HepG2 (cell line): ENCODE results near the gene SLC7A4.

Source experiments
- RAD21 ChIP-seq: fragments of 450-650 bp; formaldehyde crosslinking; IDR thresholded peaks from 2 replicates; pipeline ENCODE4 v1.5.0; 2020; ENCODE audit warnings: mild to moderate bottlenecking
- TF ChIP-seq, protein P1 (sequence below): sonication (generic); formaldehyde crosslinking; IDR thresholded peaks from 2 replicates; pipeline ENCODE4 v1.5.0; 2020; ENCODE audit warnings: mild to moderate bottlenecking, missing genetic modification reagents, moderate library complexity
- TF ChIP-seq, protein P2 (sequence below): fragments of 450-650 bp; IDR thresholded peaks from 2 replicates; pipeline ENCODE4 v1.6.1; 2017; ENCODE audit warnings: mild to moderate bottlenecking
- TF ChIP-seq, protein P3 (sequence below): conservative IDR thresholded peaks from 2 replicates; pipeline ENCODE4 v1.6.1; 2018; ENCODE audit warnings: missing genetic modification reagents

DNA sequence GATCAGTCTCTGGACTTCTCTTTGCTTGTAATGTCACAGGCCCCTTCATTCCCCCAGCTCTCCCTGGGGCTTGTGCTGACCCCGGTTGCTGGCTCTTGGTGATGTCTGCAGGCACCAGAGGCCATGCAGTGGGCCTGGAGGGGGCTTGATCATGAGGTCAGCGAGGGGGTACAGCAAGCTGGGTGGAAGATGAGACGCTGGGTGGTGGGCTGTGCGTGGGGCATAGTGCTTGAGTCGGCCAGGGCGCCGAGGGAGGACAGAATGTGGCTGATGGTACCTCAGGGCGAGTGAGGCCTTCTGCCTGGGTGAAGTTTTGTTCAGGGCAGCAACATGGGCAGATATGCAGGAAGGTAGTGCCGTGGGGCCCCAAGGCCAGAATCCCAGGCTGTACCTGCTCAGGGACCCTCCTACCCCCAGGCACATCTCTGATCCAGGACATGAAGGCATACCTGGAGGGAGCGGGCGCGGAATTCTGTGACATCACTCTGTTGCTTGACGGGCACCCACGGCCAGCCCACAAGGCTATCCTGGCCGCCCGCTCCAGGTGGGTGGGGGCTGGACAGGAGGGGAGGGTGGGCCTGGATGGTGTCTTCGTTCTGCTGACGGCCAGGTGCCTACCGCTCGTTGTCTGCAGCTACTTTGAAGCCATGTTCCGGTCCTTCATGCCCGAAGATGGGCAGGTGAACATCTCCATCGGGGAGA is 36.9 kb downstream of the SLC7A4 start:
- TF ChIP-seq RAD21 (CRISPR knock-in tag): no peak
- TF ChIP-seq, protein P1, sequence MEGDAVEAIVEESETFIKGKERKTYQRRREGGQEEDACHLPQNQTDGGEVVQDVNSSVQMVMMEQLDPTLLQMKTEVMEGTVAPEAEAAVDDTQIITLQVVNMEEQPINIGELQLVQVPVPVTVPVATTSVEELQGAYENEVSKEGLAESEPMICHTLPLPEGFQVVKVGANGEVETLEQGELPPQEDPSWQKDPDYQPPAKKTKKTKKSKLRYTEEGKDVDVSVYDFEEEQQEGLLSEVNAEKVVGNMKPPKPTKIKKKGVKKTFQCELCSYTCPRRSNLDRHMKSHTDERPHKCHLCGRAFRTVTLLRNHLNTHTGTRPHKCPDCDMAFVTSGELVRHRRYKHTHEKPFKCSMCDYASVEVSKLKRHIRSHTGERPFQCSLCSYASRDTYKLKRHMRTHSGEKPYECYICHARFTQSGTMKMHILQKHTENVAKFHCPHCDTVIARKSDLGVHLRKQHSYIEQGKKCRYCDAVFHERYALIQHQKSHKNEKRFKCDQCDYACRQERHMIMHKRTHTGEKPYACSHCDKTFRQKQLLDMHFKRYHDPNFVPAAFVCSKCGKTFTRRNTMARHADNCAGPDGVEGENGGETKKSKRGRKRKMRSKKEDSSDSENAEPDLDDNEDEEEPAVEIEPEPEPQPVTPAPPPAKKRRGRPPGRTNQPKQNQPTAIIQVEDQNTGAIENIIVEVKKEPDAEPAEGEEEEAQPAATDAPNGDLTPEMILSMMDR (CRISPR knock-in tag): no peak
- TF ChIP-seq, protein P2, sequence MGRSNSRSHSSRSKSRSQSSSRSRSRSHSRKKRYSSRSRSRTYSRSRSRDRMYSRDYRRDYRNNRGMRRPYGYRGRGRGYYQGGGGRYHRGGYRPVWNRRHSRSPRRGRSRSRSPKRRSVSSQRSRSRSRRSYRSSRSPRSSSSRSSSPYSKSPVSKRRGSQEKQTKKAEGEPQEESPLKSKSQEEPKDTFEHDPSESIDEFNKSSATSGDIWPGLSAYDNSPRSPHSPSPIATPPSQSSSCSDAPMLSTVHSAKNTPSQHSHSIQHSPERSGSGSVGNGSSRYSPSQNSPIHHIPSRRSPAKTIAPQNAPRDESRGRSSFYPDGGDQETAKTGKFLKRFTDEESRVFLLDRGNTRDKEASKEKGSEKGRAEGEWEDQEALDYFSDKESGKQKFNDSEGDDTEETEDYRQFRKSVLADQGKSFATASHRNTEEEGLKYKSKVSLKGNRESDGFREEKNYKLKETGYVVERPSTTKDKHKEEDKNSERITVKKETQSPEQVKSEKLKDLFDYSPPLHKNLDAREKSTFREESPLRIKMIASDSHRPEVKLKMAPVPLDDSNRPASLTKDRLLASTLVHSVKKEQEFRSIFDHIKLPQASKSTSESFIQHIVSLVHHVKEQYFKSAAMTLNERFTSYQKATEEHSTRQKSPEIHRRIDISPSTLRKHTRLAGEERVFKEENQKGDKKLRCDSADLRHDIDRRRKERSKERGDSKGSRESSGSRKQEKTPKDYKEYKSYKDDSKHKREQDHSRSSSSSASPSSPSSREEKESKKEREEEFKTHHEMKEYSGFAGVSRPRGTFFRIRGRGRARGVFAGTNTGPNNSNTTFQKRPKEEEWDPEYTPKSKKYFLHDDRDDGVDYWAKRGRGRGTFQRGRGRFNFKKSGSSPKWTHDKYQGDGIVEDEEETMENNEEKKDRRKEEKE: no peak
- TF ChIP-seq, protein P3, sequence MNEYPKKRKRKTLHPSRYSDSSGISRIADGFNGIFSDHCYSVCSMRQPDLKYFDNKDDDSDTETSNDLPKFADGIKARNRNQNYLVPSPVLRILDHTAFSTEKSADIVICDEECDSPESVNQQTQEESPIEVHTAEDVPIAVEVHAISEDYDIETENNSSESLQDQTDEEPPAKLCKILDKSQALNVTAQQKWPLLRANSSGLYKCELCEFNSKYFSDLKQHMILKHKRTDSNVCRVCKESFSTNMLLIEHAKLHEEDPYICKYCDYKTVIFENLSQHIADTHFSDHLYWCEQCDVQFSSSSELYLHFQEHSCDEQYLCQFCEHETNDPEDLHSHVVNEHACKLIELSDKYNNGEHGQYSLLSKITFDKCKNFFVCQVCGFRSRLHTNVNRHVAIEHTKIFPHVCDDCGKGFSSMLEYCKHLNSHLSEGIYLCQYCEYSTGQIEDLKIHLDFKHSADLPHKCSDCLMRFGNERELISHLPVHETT: no peak
